BJ (cell line): ENCODE measurements around the gene PTPRK. TPM values are rescaled to one million over a fixed set of nuclear protein-coding genes. Genes with fewer than 3 reads are reported as not detected.
A peak's percentile ranks its signal among the peaks of the same experiment; 100 is the strongest.

ENCODE experiments used
- CTCF ChIA-PET: fragments of 350-600 bp; formaldehyde crosslinking; extraction: SDS; loops from one replicate; lab custom pipeline; 2021; ENCODE audit warnings: antibody characterized with exemption, inconsistent platforms; lab: Yijun Ruan, JAX
- POLR2A ChIA-PET: fragments of 300-600 bp; sonication (Branson Sonifier 250); formaldehyde crosslinking; extraction: SDS; loops from one replicate; lab custom pipeline; 2021; ENCODE audit warnings: antibody characterized with exemption; lab: Charles Lee
- DNase-seq: peaks from one replicate; pipeline ENCODE4 v3.0.0-alpha.2; 2011; ENCODE audit warnings: low read depth
- H3K27me3 ChIP-seq: 2 replicates; pipeline ENCODE4 v1.6.0; 2011; ENCODE audit warnings: low read length; ENCODE audit not compliant: control insufficient read depth, insufficient read depth
- H3K36me3 ChIP-seq: 2 replicates; pipeline ENCODE4 v1.5.1; 2011; ENCODE audit warnings: low read length; ENCODE audit not compliant: control insufficient read depth, insufficient read depth
- H3K4me3 ChIP-seq: 2 replicates; pipeline ENCODE4 v1.5.1; 2011; ENCODE audit warnings: low read depth, mild to moderate bottlenecking, control low read depth, low read length
- polyA plus RNA-seq: library from polyadenylated mRNA; depleted of rRNA; stranded (reverse); fragments of >200 nt; gene quantifications from 2 replicates; pipeline ENCODE4 v1.2.3, GENCODE V29; 2011
- TF ChIP-seq, protein P1 (sequence below): IDR thresholded peaks from 2 replicates; pipeline ENCODE4 v1.5.1; 2011; ENCODE audit warnings: low read depth, mild to moderate bottlenecking, control low read depth, inconsistent platforms, low read length, moderate library complexity; ENCODE audit not compliant: insufficient read depth

PTPRK gene
- polyA plus RNA-seq, 1 experiment = 18.5 TPM

- POLR2A ChIA-PET = no interaction called here
- no peaks in the 10 kb centered on the region for H3K27me3 ChIP-seq
- H3K4me3 ChIP-seq = no peak overlapping the region
- no peak for DNase-seq
- TF ChIP-seq, protein P1, sequence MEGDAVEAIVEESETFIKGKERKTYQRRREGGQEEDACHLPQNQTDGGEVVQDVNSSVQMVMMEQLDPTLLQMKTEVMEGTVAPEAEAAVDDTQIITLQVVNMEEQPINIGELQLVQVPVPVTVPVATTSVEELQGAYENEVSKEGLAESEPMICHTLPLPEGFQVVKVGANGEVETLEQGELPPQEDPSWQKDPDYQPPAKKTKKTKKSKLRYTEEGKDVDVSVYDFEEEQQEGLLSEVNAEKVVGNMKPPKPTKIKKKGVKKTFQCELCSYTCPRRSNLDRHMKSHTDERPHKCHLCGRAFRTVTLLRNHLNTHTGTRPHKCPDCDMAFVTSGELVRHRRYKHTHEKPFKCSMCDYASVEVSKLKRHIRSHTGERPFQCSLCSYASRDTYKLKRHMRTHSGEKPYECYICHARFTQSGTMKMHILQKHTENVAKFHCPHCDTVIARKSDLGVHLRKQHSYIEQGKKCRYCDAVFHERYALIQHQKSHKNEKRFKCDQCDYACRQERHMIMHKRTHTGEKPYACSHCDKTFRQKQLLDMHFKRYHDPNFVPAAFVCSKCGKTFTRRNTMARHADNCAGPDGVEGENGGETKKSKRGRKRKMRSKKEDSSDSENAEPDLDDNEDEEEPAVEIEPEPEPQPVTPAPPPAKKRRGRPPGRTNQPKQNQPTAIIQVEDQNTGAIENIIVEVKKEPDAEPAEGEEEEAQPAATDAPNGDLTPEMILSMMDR = no peak
- no peaks in the 10 kb centered on the region for H3K36me3 ChIP-seq
- CTCF ChIA-PET = no interaction called here
These were observed 474.4 kb downstream of the PTPRK start for GRCh38 chr6:128046033-128046432.

- DNase-seq = peak; percentile 5
- no peaks in the 10 kb centered on the region for H3K27me3 ChIP-seq
- ChIA-PET POLR2A (no interaction called here), CTCF (no interaction called here)
- TF ChIP-seq, protein P1 = no peak
- H3K36me3 ChIP-seq = no peaks in the 10 kb centered on the region
- no peak overlapping the region for H3K4me3 ChIP-seq
These were observed 480.9 kb downstream of the PTPRK start for GRCh38 chr6:128039543-128039942.

GRCh38 chr6:128036808-128037570 is 483.4 kb downstream of the PTPRK start:
- Histone ChIP-seq H3K4me3 (no peak overlapping the region), H3K36me3 (no peaks in the 10 kb centered on the region), H3K27me3 (no peaks in the 10 kb centered on the region)
- POLR2A ChIA-PET = no interaction called here
- TF ChIP-seq, protein P1 = no peak
- CTCF ChIA-PET = no interaction called here
- DNase-seq = no peak

DNA sequence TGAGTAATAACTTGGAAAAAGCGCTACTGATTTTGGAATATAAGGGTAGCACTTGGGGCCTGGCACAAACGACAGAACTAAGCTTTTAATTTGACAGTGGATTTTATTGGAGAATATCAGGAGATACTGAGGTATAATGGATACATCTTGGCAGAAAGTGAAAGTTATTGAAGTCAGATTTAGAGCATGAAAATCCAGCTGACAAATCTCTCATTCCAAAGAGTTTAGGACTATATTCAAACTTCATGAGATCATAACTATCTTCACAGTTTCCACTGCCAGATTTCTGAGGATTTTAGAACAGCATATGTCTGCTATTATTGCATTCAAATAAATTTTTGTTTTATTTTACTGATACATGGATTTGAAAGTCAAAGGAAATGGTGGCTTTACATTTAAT is 487.2 kb downstream of the PTPRK start:
- ChIA-PET POLR2A (no interaction called here), CTCF (no interaction called here)
- no peak for DNase-seq
- Histone ChIP-seq H3K36me3 (no peaks in the 10 kb centered on the region), H3K27me3 (no peaks in the 10 kb centered on the region), H3K4me3 (no peak overlapping the region)
- TF ChIP-seq, protein P1 = no peak

DNA sequence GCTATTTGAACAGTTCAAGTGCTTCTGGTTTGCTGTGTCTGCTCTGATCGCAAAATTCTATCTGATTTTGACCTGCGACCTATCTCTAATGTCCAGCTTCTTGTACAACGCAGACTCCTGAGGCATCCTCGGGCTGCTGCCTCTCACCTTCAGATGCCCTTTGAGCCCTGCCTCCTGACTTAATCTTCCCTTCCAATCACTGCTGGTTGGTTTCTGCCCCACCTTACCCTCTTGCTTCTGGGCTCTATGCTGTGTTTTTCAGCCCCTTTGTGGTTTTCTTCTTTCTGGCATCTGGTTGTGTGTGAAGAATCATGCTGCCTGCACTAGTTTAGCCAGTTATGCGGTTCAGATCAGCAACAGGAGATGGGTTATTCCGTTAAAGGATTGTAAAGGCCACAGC is 488.4 kb downstream of the PTPRK start:
- ChIA-PET CTCF (no interaction called here), POLR2A (no interaction called here)
- H3K4me3 ChIP-seq = no peak overlapping the region
- no peaks in the 10 kb centered on the region for H3K36me3 ChIP-seq
- no peak for DNase-seq
- H3K27me3 ChIP-seq = no peaks in the 10 kb centered on the region
- TF ChIP-seq, protein P1 = no peak
